Activated B cell treated with CpG ODN at 0.5 μM for 24 hours (primary cell): ENCODE data around the gene AOX1. TPM values are rescaled to one million over a fixed set of nuclear protein-coding genes. Genes with fewer than 3 reads are reported as not detected.

ENCODE experiments used
- ATAC-seq: fragments of 200-7000 bp; cut with Tn5 transposase; one replicate; pipeline ENCODE4 v1.10.0; 2021; ENCODE audit warnings: low read depth, mild to moderate bottlenecking, moderate library complexity
- CTCF ChIA-PET: fragments of 350-600 bp; sonication (Branson Sonifier 250); formaldehyde crosslinking; loops from one replicate; lab custom pipeline; 2021; ENCODE audit warnings: antibody characterized with exemption; lab: Charles Lee
- POLR2A ChIA-PET: fragments of 350-600 bp; sonication (Branson Sonifier 250); formaldehyde crosslinking; loops from one replicate; lab custom pipeline; 2021; ENCODE audit warnings: antibody characterized with exemption; lab: Charles Lee
- DNase-seq: peaks from one replicate; pipeline ENCODE4 v3.0.0; 2022
- H3K27ac Mint-ChIP-seq: one replicate; pipeline ENCODE4 v1.8.0; 2020; ENCODE audit warnings: mixed read lengths
- H3K27me3 Mint-ChIP-seq: one replicate; pipeline ENCODE4 v1.8.0; 2021; ENCODE audit warnings: mixed read lengths
- H3K36me3 Mint-ChIP-seq: one replicate; pipeline ENCODE4 v1.8.0; 2021; ENCODE audit warnings: low read depth, mixed read lengths
- H3K4me1 Mint-ChIP-seq: one replicate; pipeline ENCODE4 v1.8.0; 2021; ENCODE audit warnings: mixed read lengths
- H3K4me3 Mint-ChIP-seq: one replicate; pipeline ENCODE4 v1.8.0; 2020; ENCODE audit warnings: mild to moderate bottlenecking, mixed read lengths
- H3K9me3 Mint-ChIP-seq: one replicate; pipeline ENCODE4 v1.8.0; 2020; ENCODE audit warnings: mixed read lengths
- intact Hi-C: fragments of 100-400 bp; cut with micrococcal nuclease; formaldehyde crosslinking; loops from one replicate; pipeline ENCODE4 v1.15.1; 2024
- total RNA-seq: library from RNA; stranded (reverse); gene quantifications from 2 replicates; pipeline ENCODE4 v1.2.3, GENCODE V29; 2022
- TF ChIP-seq, protein P1 (sequence below): fragments of 200-600 bp; IDR thresholded peaks from one replicate; pipeline ENCODE4 v1.8.0; 2022; ENCODE audit warnings: antibody characterized with exemption, mild to moderate bottlenecking

AOX1 gene
- total RNA-seq, 1 donor from 2014 or later: 0.24 TPM

DNA sequence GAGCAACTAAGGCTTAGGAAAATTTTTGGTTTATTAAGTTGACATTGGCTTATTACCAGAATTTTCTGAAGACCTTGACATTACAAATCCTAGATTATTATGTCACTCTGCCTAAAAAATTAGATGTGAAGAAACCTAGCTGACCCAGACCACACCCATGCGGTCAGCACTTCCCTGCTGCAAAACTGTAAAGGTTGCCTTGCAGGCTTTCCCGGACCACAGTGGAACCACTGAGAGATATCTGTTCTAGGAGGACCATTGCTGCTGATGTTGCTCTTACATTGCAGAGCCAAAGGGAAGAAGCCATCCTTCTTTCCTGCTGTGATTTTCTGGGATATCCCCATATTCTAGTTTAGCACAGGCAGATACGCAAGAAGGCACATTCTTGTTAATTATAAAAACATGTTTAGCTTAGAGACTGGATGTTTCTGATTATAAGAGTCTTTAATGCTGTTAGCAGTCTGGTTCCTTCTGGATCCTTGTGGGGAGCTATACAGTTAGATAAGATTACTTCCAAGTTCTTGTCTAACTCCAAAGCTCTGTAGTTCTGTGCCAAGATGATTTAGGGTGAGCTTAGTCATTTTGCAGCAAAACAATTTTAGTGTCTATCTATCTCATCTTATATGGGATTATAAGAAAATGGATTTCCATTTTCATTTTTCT, 70.2 kb downstream of the AOX1 start:
- ChIA-PET CTCF (no interaction called here), POLR2A (no interaction called here)
- intact Hi-C loops: no loop called here
- H3K36me3 Mint-ChIP-seq: no peaks in the 10 kb centered on the region
- ATAC-seq: no peak
- TF ChIP-seq, protein P1, sequence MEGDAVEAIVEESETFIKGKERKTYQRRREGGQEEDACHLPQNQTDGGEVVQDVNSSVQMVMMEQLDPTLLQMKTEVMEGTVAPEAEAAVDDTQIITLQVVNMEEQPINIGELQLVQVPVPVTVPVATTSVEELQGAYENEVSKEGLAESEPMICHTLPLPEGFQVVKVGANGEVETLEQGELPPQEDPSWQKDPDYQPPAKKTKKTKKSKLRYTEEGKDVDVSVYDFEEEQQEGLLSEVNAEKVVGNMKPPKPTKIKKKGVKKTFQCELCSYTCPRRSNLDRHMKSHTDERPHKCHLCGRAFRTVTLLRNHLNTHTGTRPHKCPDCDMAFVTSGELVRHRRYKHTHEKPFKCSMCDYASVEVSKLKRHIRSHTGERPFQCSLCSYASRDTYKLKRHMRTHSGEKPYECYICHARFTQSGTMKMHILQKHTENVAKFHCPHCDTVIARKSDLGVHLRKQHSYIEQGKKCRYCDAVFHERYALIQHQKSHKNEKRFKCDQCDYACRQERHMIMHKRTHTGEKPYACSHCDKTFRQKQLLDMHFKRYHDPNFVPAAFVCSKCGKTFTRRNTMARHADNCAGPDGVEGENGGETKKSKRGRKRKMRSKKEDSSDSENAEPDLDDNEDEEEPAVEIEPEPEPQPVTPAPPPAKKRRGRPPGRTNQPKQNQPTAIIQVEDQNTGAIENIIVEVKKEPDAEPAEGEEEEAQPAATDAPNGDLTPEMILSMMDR: no peak
- no peaks in the 10 kb centered on the region for H3K4me1 Mint-ChIP-seq
- no peak overlapping the region for H3K4me3 Mint-ChIP-seq
- no peak overlapping the region for H3K27ac Mint-ChIP-seq
- H3K9me3 Mint-ChIP-seq: no peaks in the 10 kb centered on the region
- peaks cover 18% of the 10 kb centered on the region for H3K27me3 Mint-ChIP-seq
- DNase-seq: no peak

DNA sequence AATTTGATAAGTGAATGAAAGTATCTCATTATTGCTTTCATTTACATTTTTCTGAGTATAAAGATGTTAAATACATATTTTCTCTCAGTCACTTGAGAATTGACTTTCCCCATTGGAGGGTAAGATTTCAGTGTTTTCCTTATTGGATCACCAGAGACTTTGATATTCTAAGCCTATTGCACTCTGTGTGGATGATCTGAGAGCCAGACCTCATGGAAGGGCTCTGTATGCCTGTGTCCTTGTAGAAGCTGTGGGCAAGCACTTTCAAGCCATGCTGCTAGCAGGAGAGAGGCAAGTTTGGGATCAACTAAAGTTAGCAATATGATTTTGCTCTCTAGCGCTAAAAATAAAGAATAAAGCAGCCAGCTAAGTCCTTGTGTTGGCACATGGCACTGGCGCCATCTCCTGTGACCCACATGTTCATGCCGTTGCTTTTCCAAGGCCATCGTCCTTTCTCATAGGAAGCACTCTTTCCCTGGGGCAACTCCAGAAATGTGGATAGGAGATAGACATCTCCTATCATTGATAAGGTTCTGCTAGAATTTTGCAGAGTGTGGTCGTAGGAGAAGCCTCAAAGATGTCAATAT, 72.6 kb downstream of the AOX1 start:
- Mint-ChIP-seq H3K27ac (no peak overlapping the region), H3K4me1 (no peaks in the 10 kb centered on the region), H3K27me3 (peaks cover 20% of the 10 kb centered on the region), H3K9me3 (no peaks in the 10 kb centered on the region), H3K4me3 (no peak overlapping the region), H3K36me3 (no peaks in the 10 kb centered on the region)
- POLR2A ChIA-PET: no interaction called here
- TF ChIP-seq, protein P1: no peak
- ATAC-seq: no peak
- intact Hi-C loops: no loop called here
- CTCF ChIA-PET: no interaction called here
- no peak for DNase-seq

DNA sequence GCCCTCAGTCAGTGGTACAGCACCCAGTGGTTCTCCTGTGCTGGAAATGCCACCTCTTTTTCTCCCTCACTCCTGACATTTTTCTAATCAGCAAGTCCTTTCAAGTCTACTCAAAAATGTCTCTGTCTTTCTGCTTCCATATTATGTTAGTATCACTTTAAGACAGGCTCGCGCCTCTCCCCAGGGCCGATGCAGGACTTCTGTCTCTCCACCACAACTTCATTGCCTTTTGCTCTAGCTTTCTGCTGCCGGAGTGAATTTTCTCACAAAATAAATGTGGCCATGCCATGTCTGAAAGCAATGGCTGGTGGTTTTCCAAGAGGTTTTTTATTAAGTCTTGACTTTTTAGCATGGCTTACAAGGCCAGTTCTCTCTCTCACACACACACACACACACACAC, 73.6 kb downstream of the AOX1 start:
- POLR2A ChIA-PET: no interaction called here
- DNase-seq: no peak
- intact Hi-C loops: no loop called here
- Mint-ChIP-seq H3K36me3 (no peaks in the 10 kb centered on the region), H3K27me3 (peaks cover 20% of the 10 kb centered on the region), H3K9me3 (no peaks in the 10 kb centered on the region), H3K4me3 (no peak overlapping the region), H3K27ac (no peak overlapping the region), H3K4me1 (no peaks in the 10 kb centered on the region)
- CTCF ChIA-PET: no interaction called here
- TF ChIP-seq, protein P1: no peak
- ATAC-seq: no peak

DNA sequence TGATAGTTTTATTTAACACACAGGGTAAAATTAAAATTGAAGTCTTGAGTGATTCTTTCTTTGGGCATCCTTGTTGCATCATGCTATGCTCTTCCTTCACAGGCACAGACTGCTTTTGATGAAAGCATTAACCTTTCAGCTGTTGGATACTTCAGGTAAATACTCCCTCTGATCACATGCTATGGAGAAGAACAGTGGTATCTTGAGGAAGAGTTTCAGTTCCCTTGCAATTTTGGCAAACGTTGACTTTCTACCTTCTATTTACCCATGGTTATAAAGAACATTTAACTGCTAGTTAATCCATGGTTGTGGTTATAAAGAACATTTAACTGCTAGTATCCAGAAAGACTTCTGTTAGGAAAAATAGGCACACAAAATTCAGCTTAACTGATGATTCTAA, 75.7 kb downstream of the AOX1 start:
- ChIA-PET POLR2A (no interaction called here), CTCF (no interaction called here)
- H3K9me3 Mint-ChIP-seq: no peaks in the 10 kb centered on the region
- peaks cover 16% of the 10 kb centered on the region for H3K27me3 Mint-ChIP-seq
- H3K36me3 Mint-ChIP-seq: no peaks in the 10 kb centered on the region
- no peak overlapping the region for H3K4me3 Mint-ChIP-seq
- ATAC-seq (no peak), DNase-seq (no peak)
- no peak overlapping the region for H3K27ac Mint-ChIP-seq
- no peaks in the 10 kb centered on the region for H3K4me1 Mint-ChIP-seq
- intact Hi-C loops: no loop called here
- TF ChIP-seq, protein P1: no peak

DNA sequence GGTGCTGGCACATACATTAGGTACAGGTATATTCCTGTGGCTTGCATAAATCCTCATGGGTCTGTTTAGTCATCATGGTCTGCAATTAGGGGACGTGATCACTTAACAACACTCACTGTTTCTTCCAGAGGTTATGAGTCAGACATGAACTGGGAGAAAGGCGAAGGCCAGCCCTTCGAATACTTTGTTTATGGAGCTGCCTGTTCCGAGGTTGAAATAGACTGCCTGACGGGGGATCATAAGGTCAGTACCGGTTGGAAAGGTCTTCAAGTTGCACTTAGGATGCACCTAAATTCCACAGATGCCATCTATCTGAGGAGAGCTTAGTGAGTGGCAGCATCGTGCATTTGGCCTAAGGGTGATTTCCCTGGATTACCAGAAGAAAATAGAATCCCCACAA, 76.9 kb downstream of the AOX1 start:
- Mint-ChIP-seq H3K4me1 (no peaks in the 10 kb centered on the region), H3K27me3 (peaks cover 20% of the 10 kb centered on the region), H3K4me3 (no peak overlapping the region), H3K36me3 (no peaks in the 10 kb centered on the region), H3K27ac (no peak overlapping the region), H3K9me3 (no peaks in the 10 kb centered on the region)
- ChIA-PET POLR2A (no interaction called here), CTCF (no interaction called here)
- ATAC-seq (no peak), DNase-seq (no peak)
- TF ChIP-seq, protein P1: no peak
- intact Hi-C loops: no loop called here
